Neural progenitor cell (in vitro differentiated cells): ENCODE measurements around the gene LANCL1.

Experiments
- CTCF ChIP-seq: fragments of 200-600 bp; sonication (generic); IDR thresholded peaks from 2 replicates; pipeline ENCODE4 v1.5.1; 2017; ENCODE audit warnings: antibody characterized with exemption, mild to moderate bottlenecking
- EZH2phosphoT487 ChIP-seq: fragments of 200-600 bp; sonication (generic); IDR thresholded peaks from 2 replicates; pipeline ENCODE4 v1.6.1; 2017; ENCODE audit warnings: antibody characterized with exemption

GRCh38 chr2:210440206-210440605 is 36.4 kb downstream of the LANCL1 start:
- TF ChIP-seq EZH2phosphoT487 = no peak
- no peak for TF ChIP-seq CTCF
